IMR-90 (cell line): ENCODE results near the gene IL13RA1. TPM values are rescaled to one million over a fixed set of nuclear protein-coding genes. Genes with fewer than 3 reads are reported as not detected.
"Not testable (repeated sequence)": the region's sequence is repeated elsewhere in the genome, so short reads cannot be mapped to it uniquely, and the experiment has no call there.

ENCODE experiments used
- ATAC-seq: fragments of 200-7000 bp; cut with Tn5 transposase; 2 replicates; pipeline ENCODE4 v1.9.1; 2020; ENCODE audit warnings: low read depth, mild to moderate bottlenecking, moderate library complexity
- BruUV-seq: library from RNA; stranded (reverse); fragments of 400-500 nt; replicated peaks from 2 replicates; lab custom pipeline; 2021; lab: Mats Ljungman, UMichigan
- CTCF ChIA-PET: fragments of 300-600 bp; formaldehyde crosslinking; extraction: SDS; loops from one replicate; lab custom pipeline; 2021; ENCODE audit warnings: antibody characterized with exemption; lab: Yijun Ruan, JAX
- POLR2A ChIA-PET: fragments of 300-600 bp; sonication (Branson Sonifier 250); formaldehyde crosslinking; loops from one replicate; lab custom pipeline; 2022; ENCODE audit warnings: antibody characterized with exemption; ENCODE audit not compliant: unreplicated experiment; lab: Charles Lee
- DNase-seq: peaks from one replicate; pipeline ENCODE4 v3.0.0; 2013
- H2AFZ ChIP-seq: replicated peaks from 2 replicates; pipeline ENCODE3; 2013; ENCODE audit warnings: low read length, mild to moderate bottlenecking; ENCODE audit not compliant: poor library complexity
- H2AK5ac ChIP-seq: 2 replicates; pipeline ENCODE4 v1.6.1; 2013; ENCODE audit warnings: low read depth, low read length, inconsistent platforms
- H2AK9ac ChIP-seq: replicated peaks from 2 replicates; pipeline ENCODE3; 2013; ENCODE audit warnings: mild to moderate bottlenecking, low read depth, low read length, moderate library complexity; ENCODE audit not compliant: poor library complexity
- H2BK120ac ChIP-seq: 2 replicates; pipeline ENCODE4 v1.6.1; 2013; ENCODE audit warnings: low read depth, low read length, inconsistent platforms
- H2BK15ac ChIP-seq: 3 replicates; pipeline ENCODE4 v1.6.1; 2013; ENCODE audit warnings: low read depth, low read length, inconsistent platforms
- H2BK20ac ChIP-seq: 2 replicates; pipeline ENCODE4 v1.6.1; 2013; ENCODE audit warnings: low read depth, mild to moderate bottlenecking, inconsistent platforms, low read length, moderate library complexity
- H2BK5ac ChIP-seq: 2 replicates; pipeline ENCODE4 v1.6.1; 2013; ENCODE audit warnings: mild to moderate bottlenecking, low read depth, low read length, inconsistent platforms; ENCODE audit not compliant: poor library complexity, severe bottlenecking
- H3K14ac ChIP-seq: replicated peaks from 2 replicates; pipeline ENCODE4 v1.6.1; 2013; ENCODE audit warnings: low read depth, low read length, inconsistent platforms
- H3K18ac ChIP-seq: 2 replicates; pipeline ENCODE4 v1.6.1; 2013; ENCODE audit warnings: low read depth, low read length, control low read depth
- H3K23ac ChIP-seq: 2 replicates; pipeline ENCODE4 v1.6.1; 2013; ENCODE audit warnings: low read depth, low read length, inconsistent platforms
- H3K27ac ChIP-seq: 2 replicates; pipeline ENCODE4 v1.5.1; 2013; ENCODE audit warnings: mild to moderate bottlenecking, control low read depth, low read length; ENCODE audit not compliant: insufficient read depth
- H3K27me3 ChIP-seq: 2 replicates; pipeline ENCODE4 v1.6.1; 2013; ENCODE audit warnings: low read length; ENCODE audit not compliant: control insufficient read depth, insufficient read depth
- H3K36me3 ChIP-seq: 2 replicates; pipeline ENCODE4 v1.6.1; 2013; ENCODE audit warnings: low read length, mixed read lengths; ENCODE audit not compliant: control insufficient read depth, insufficient read depth
- H3K4ac ChIP-seq: 2 replicates; pipeline ENCODE4 v1.6.1; 2013; ENCODE audit warnings: low read depth, low read length, inconsistent platforms
- H3K4me1 ChIP-seq: 2 replicates; pipeline ENCODE4 v1.6.1; 2013; ENCODE audit warnings: low read length, mixed read lengths; ENCODE audit not compliant: control insufficient read depth, insufficient read depth
- H3K4me2 ChIP-seq: 2 replicates; pipeline ENCODE4 v1.6.1; 2013; ENCODE audit warnings: low read depth, mild to moderate bottlenecking, control low read depth, low read length, moderate library complexity
- H3K4me3 ChIP-seq: 2 replicates; pipeline ENCODE4 v1.5.1; 2013; ENCODE audit warnings: low read depth, mild to moderate bottlenecking, control low read depth, low read length, moderate library complexity; ENCODE audit not compliant: insufficient read depth
- H3K56ac ChIP-seq: 2 replicates; pipeline ENCODE4 v1.6.1; 2013; ENCODE audit warnings: low read length, inconsistent platforms; ENCODE audit not compliant: insufficient read depth; ENCODE audit errors: extremely low read depth
- H3K79me1 ChIP-seq, 2 experiments: 2 replicates each; pipeline ENCODE4 v1.6.1; 2013; ENCODE audit warnings: low read length in 2 of 2, inconsistent platforms in 1 of 2, low read depth in 1 of 2
- H3K9ac ChIP-seq: 2 replicates; pipeline ENCODE4 v1.6.1; 2013; ENCODE audit warnings: low read depth, low read length, control low read depth
- H3K9me1 ChIP-seq: 2 replicates; pipeline ENCODE4 v1.6.1; 2013; ENCODE audit warnings: low read length, inconsistent platforms; ENCODE audit not compliant: insufficient read depth
- H3K9me3 ChIP-seq: 2 replicates; pipeline ENCODE4 v1.6.1; 2013; ENCODE audit warnings: low read length; ENCODE audit not compliant: control insufficient read depth, insufficient read depth
- H4K20me1 ChIP-seq: 2 replicates; pipeline ENCODE4 v1.6.1; 2013; ENCODE audit warnings: low read length, inconsistent platforms; ENCODE audit not compliant: insufficient read depth
- H4K5ac ChIP-seq: 2 replicates; pipeline ENCODE4 v1.6.1; 2013; ENCODE audit warnings: mild to moderate bottlenecking, low read depth, low read length, control low read depth
- H4K8ac ChIP-seq, 2 experiments: 2 replicates each; pipeline ENCODE4 v1.6.1; 2013; ENCODE audit warnings: low read depth in 2 of 2, low read length in 2 of 2, control low read depth in 1 of 2, inconsistent platforms in 1 of 2
- H4K91ac ChIP-seq: 2 replicates; pipeline ENCODE4 v1.6.1; 2013; ENCODE audit warnings: low read depth, low read length, inconsistent platforms; ENCODE audit not compliant: insufficient read depth
- WGBS, 2 experiments: methylation state at CpG; one replicate each; pipeline versions ENCODE4 v1.1.5 to v1.1.7; 2013; ENCODE audit warnings: missing lambda C conversion rate in 2 of 2; ENCODE audit not compliant: insufficient read length in 1 of 2; ENCODE audit errors: extremely low coverage in 2 of 2; 5-methylcytosine and 5-hydroxymethylcytosine counted together
- dilution Hi-C: fragments of 300-500 bp; cut with HindIII; formaldehyde crosslinking; loops from one replicate; pipeline ENCODE4 v1.14.3; 2018; ENCODE audit warnings: low sequenced_read_pairs; ENCODE audit not compliant: unreplicated experiment
- in situ Hi-C: fragments of 300-500 bp; cut with MboI; formaldehyde crosslinking; loops from 3 replicates; pipeline ENCODE4 v1.14.3; 2019; ENCODE audit warnings: low sequenced_read_pairs, inconsistent platforms, mixed read lengths
- intact Hi-C: fragments of 100-400 bp; cut with micrococcal nuclease; formaldehyde crosslinking; loops from 2 replicates; pipeline ENCODE4 v1.10.0; 2022
- polyA plus RNA-seq, 3 experiments: library from polyadenylated mRNA; depleted of rRNA; stranded (reverse); fragments of >200 nt; gene quantifications; 2 replicates each; pipeline ENCODE4 v1.2.3, GENCODE V29; 2012; ENCODE audit warnings: low replicate concordance in 1 of 3
- total RNA-seq: library from RNA; depleted of rRNA; stranded (reverse); fragments of >200 nt; gene quantifications from 2 replicates; pipeline ENCODE4 v1.2.3, GENCODE V29; 2012

IL13RA1 gene
- total and polyA plus RNA-seq, 2 of the 4 experiments (the other 2 are of a cell fraction), result 24.2 to 31.7 TPM

DNA sequence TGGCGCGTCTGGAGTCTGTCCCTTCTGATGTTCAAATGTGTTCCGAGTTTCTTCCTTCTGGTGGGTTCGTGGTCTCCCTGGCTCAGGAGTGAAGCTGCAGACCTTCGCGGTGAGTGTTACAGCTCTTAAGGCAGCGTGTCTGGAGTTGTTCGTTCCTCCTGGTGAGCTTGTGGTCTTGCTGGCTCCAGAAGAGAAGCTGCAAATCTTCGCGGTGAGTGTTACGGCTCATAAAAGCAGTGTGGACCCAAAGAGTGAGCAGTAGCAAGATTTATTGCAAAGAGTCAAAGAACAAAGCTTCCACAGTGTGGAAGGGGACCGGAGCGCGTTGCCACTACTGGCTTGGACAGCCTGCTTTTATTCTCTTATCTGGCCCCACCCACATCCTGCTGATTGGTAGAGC is 11.5 kb upstream of the IL13RA1 start:
- H2AFZ ChIP-seq, H2AK9ac ChIP-seq, dilution Hi-C loops, H2BK15ac ChIP-seq, H3K56ac ChIP-seq, H3K27me3 ChIP-seq, BruUV-seq, H3K36me3 ChIP-seq, H4K5ac ChIP-seq, H2BK120ac ChIP-seq, H3K14ac ChIP-seq, H2BK5ac ChIP-seq, H3K23ac ChIP-seq, POLR2A ChIA-PET, H3K18ac ChIP-seq, intact Hi-C loops, H3K9me1 ChIP-seq, ATAC-seq, H3K4me3 ChIP-seq, H3K9ac ChIP-seq, in situ Hi-C loops, H4K91ac ChIP-seq, H4K20me1 ChIP-seq, H3K79me1 ChIP-seq, DNase-seq, H3K4ac ChIP-seq, H3K27ac ChIP-seq, H2AK5ac ChIP-seq, H4K8ac ChIP-seq, H3K9me3 ChIP-seq, H2BK20ac ChIP-seq, H3K4me1 ChIP-seq, CTCF ChIA-PET, H3K4me2 ChIP-seq: not testable (repeated sequence)
- no CpG with 5 or more reads among the region's 14 CpGs for WGBS, 2 experiments

DNA sequence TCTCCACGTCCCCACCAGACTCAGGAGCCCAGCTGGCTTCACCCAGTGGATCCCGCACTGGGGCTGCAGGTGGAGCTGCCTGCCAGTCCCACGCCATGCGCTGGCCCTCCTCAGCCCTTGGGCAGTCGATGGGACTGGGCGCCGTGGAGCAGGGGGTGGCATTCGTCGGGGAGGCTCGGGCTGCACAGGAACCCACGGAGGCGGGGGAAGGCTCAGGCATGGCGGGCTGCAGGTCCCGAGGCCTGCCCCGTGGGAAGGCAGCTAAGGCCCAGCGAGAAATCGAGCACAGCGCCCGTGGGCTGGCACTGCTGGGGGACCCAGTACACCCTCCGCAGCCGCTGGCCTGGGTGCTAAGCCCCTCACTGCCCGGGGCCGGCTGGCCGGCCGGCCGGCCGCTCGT is 10.6 kb upstream of the IL13RA1 start:
- H3K9ac ChIP-seq, H3K4me3 ChIP-seq, H2BK120ac ChIP-seq, H2BK15ac ChIP-seq, POLR2A ChIA-PET, CTCF ChIA-PET, H2AFZ ChIP-seq, H3K4me2 ChIP-seq, H3K27me3 ChIP-seq, H3K4me1 ChIP-seq, dilution Hi-C loops, ATAC-seq, H3K14ac ChIP-seq, H4K5ac ChIP-seq, intact Hi-C loops, H4K8ac ChIP-seq, H2BK20ac ChIP-seq, H4K91ac ChIP-seq, H4K20me1 ChIP-seq, H3K56ac ChIP-seq, H3K27ac ChIP-seq, BruUV-seq, H3K18ac ChIP-seq, H3K23ac ChIP-seq, H2AK9ac ChIP-seq, H3K9me1 ChIP-seq, H3K9me3 ChIP-seq, H2AK5ac ChIP-seq, H3K36me3 ChIP-seq, H3K4ac ChIP-seq, H3K79me1 ChIP-seq, DNase-seq, H2BK5ac ChIP-seq, in situ Hi-C loops: not testable (repeated sequence)
- WGBS, 2 experiments, result 78% methylated on average over 6 of the region's 28 CpGs; no CpG with 5 or more reads in 1 of the 2 experiments
